GM20000 (cell line): ENCODE measurements around the gene SSX2IP.

ENCODE experiments used
- DNase-seq: peaks from one replicate; pipeline ENCODE4 v3.0.0; 2012; ENCODE audit warnings: low spot score
- CTCF ChIP-seq: IDR thresholded peaks from 2 replicates; pipeline ENCODE4 v1.5.1; 2012; ENCODE audit warnings: mild to moderate bottlenecking, control low read depth; ENCODE audit errors: extremely low read depth, missing control alignments

SSX2IP gene

GRCh38 chr1:84674705-84675104 is 15.6 kb downstream of the SSX2IP start:
- DNase-seq: no peak
- TF ChIP-seq CTCF: no peak

- no peak for DNase-seq
- no peak for TF ChIP-seq CTCF
Measured at GRCh38 chr1:84674021-84674420, 16.2 kb downstream of the SSX2IP start.

- no peak for TF ChIP-seq CTCF
- DNase-seq: no peak
Measured at GRCh38 chr1:84672080-84672854, 18.0 kb downstream of the SSX2IP start.

- no peak for DNase-seq
- no peak for TF ChIP-seq CTCF
Measured at GRCh38 chr1:84669831-84670230, 20.4 kb downstream of the SSX2IP start.

- DNase-seq: no peak
- no peak for TF ChIP-seq CTCF
Measured at GRCh38 chr1:84668185-84668584, 22.1 kb downstream of the SSX2IP start.

GRCh38 chr1:84665703-84666317 is 24.5 kb downstream of the SSX2IP start:
- no peak for DNase-seq
- no peak for TF ChIP-seq CTCF

- TF ChIP-seq CTCF: no peak
- no peak for DNase-seq
Measured at GRCh38 chr1:84653130-84653677, 37.1 kb downstream of the SSX2IP start.
